AG10803 (cell line): Measurements from ENCODE around the gene CTSS.
A peak's percentile ranks its signal among the peaks of the same experiment; 100 is the strongest.

Experiments
- DNase-seq: peaks from one replicate; pipeline ENCODE4 v3.0.0; 2010; ENCODE audit warnings: low read depth
- H3K4me3 ChIP-seq: 2 replicates; pipeline ENCODE4 v1.5.1; 2011; ENCODE audit warnings: mild to moderate bottlenecking, low read length, control low read depth
- CTCF ChIP-seq: conservative IDR thresholded peaks from 2 replicates; pipeline ENCODE4 v1.5.1; 2011; ENCODE audit warnings: mild to moderate bottlenecking, low read length, control low read depth, inconsistent platforms

CTSS gene

GRCh38 chr1:150703427-150703826 is 62.2 kb downstream of the CTSS start:
- TF ChIP-seq CTCF: no peak
- H3K4me3 ChIP-seq: no peak overlapping the region
- DNase-seq: no peak

- peak within 1 kb of the TSS; percentile 83 for H3K4me3 ChIP-seq
- DNase-seq: peak; percentile 96
- peak; percentile 36; the same call in 1 of the 2 replicates for TF ChIP-seq CTCF
Measured at GRCh38 chr1:150696995-150697927, 68.3 kb downstream of the CTSS start, which contains the start of gene GOLPH3L. Gene GOLPH3L, minus strand, starts transcription at chr1:150697154. Its CDS starts 2,316 bp downstream, at chr1:150694838.

GRCh38 chr1:150696590-150696989 is 69.0 kb downstream of the CTSS start:
- no peak for TF ChIP-seq CTCF
- DNase-seq: no peak
- peak overlapping the region; percentile 83 for H3K4me3 ChIP-seq

GRCh38 chr1:150696162-150696561 is 69.4 kb downstream of the CTSS start:
- H3K4me3 ChIP-seq: peak overlapping the region; percentile 83
- DNase-seq: no peak

GRCh38 chr1:150695561-150695960 is 70.0 kb downstream of the CTSS start:
- H3K4me3 ChIP-seq: no peak overlapping the region
- no peak for DNase-seq
- no peak for TF ChIP-seq CTCF

More at GRCh38 chr1:150696162-150696561, 69.4 kb downstream of the CTSS start:
- no peak for TF ChIP-seq CTCF

GRCh38 chr1:150692720-150693119 is 72.9 kb downstream of the CTSS start:
- no peak overlapping the region for H3K4me3 ChIP-seq
- no peak for TF ChIP-seq CTCF
- DNase-seq: no peak

- DNase-seq: no peak
- no peak overlapping the region for H3K4me3 ChIP-seq
- no peak for TF ChIP-seq CTCF
Measured at GRCh38 chr1:150688763-150689162, 76.8 kb downstream of the CTSS start.
